HCT116 (cell line): ENCODE data around the gene SAMD4A. TPM values are rescaled to one million over a fixed set of nuclear protein-coding genes. Genes with fewer than 3 reads are reported as not detected.

ENCODE experiments used
- ATAC-seq: fragments of 200-7000 bp; cut with Tn5 transposase; 2 replicates; pipeline ENCODE4 v1.9.1; 2020; ENCODE audit warnings: mild to moderate bottlenecking, moderate library complexity
- BruUV-seq: library from RNA; stranded (reverse); fragments of 400-500 nt; replicated peaks from 2 replicates; lab custom pipeline; 2021; lab: Mats Ljungman, UMichigan
- CTCF ChIA-PET: fragments of 300-600 bp; sonication (Branson Sonifier 250); formaldehyde crosslinking; loops from one replicate; lab custom pipeline; 2021; ENCODE audit warnings: antibody characterized with exemption; lab: Charles Lee
- POLR2A ChIA-PET: fragments of 300-600, 350-600 bp; sonication (Branson Sonifier 250); formaldehyde crosslinking; loops from one replicate; lab custom pipeline; 2021; ENCODE audit warnings: antibody characterized with exemption; lab: Charles Lee
- RAD21 ChIA-PET, 2 experiments: fragments of 300-600 bp; sonication (Branson Sonifier 250); formaldehyde crosslinking; loops; one replicate each; lab custom pipeline; 2023; ENCODE audit warnings: low total read pairs in 2 of 2; ENCODE audit not compliant: uncharacterized antibody in 2 of 2, unreplicated experiment in 2 of 2, low non-redundant PET in 1 of 2; lab: Charles Lee
- DNase-seq: peaks from one replicate; pipeline ENCODE4 v3.0.0-alpha.2; 2010; ENCODE audit warnings: low read depth, low spot score
- H2AFZ ChIP-seq: fragments of 200-600 bp; shearing (Covaris generic), sonication (generic); 2 replicates; pipeline ENCODE4 v1.6.1; 2017; ENCODE audit warnings: low read depth, mixed run types, mixed read lengths, antibody characterized with exemption, low read length; ENCODE audit not compliant: poor library complexity, severe bottlenecking
- H3K27ac ChIP-seq: 2 replicates; pipeline ENCODE4 v1.5.1; 2012; ENCODE audit warnings: low read depth, low read length
- H3K27me3 ChIP-seq: fragments of 200-600 bp; sonication (generic); 2 replicates; pipeline ENCODE4 v1.6.1; 2016; ENCODE audit warnings: mixed run types, low read length, mixed read lengths; ENCODE audit not compliant: insufficient read depth
- H3K36me3 ChIP-seq, 2 experiments: fragments of 200-500 bp in 1 of 2; fragments of 200-600 bp in 1 of 2; sonication (Bioruptor generic) in 1 of 2; sonication (generic) in 1 of 2; 2 replicates each; pipeline versions ENCODE4 v1.5.1 to v1.6.1; 2014 to 2016; ENCODE audit warnings: low read length in 2 of 2, inconsistent platforms in 1 of 2, mixed read lengths in 1 of 2, mixed run types in 1 of 2; ENCODE audit not compliant: insufficient read depth in 2 of 2, control insufficient read depth in 1 of 2
- H3K4me1 ChIP-seq, 2 experiments: fragments of 200-600 bp in 1 of 2; sonication (generic) in 1 of 2; 2 replicates each; pipeline versions ENCODE4 v1.5.1 to v1.6.1; 2012 to 2017; ENCODE audit warnings: low read length in 2 of 2, inconsistent platforms in 1 of 2, mild to moderate bottlenecking in 1 of 2, mixed read lengths in 1 of 2, mixed run types in 1 of 2, moderate library complexity in 1 of 2; ENCODE audit not compliant: insufficient read depth in 2 of 2, control insufficient read depth in 1 of 2
- H3K4me2 ChIP-seq: fragments of 200-600 bp; sonication (generic); 2 replicates; pipeline ENCODE4 v1.6.1; 2017; ENCODE audit warnings: mixed run types, low read length, mixed read lengths
- H3K4me3 ChIP-seq, 2 experiments: fragments of 200-600 bp in 1 of 2; sonication (generic) in 1 of 2; replicated peaks in 1 of 2; 2 replicates each; pipeline ENCODE4 v1.5.1; 2011 to 2016; ENCODE audit warnings: low read length in 2 of 2, control low read depth in 1 of 2, low read depth in 1 of 2, mild to moderate bottlenecking in 1 of 2, mixed read lengths in 1 of 2, mixed run types in 1 of 2
- H3K79me2 ChIP-seq: fragments of 200-600 bp; sonication (generic); 2 replicates; pipeline ENCODE4 v1.6.1; 2017; ENCODE audit warnings: mild to moderate bottlenecking, mixed run types, low read length, moderate library complexity, mixed read lengths; ENCODE audit not compliant: insufficient read depth
- H3K9ac ChIP-seq: fragments of 200-600 bp; sonication (generic); 2 replicates; pipeline ENCODE4 v1.6.1; 2016; ENCODE audit warnings: low read length, mixed read lengths
- H3K9me2 ChIP-seq: fragments of 200-600 bp; sonication (generic), shearing (Covaris generic); 2 replicates; pipeline ENCODE4 v1.6.1; 2017; ENCODE audit warnings: mixed run types, mild to moderate bottlenecking, moderate library complexity; ENCODE audit not compliant: insufficient read depth
- H3K9me3 ChIP-seq, 2 experiments: fragments of 200-500 bp in 1 of 2; fragments of 200-600 bp in 1 of 2; sonication (Bioruptor generic) in 1 of 2; sonication (generic) in 1 of 2; 2 replicates each; pipeline ENCODE4 v1.6.1; 2014 to 2017; ENCODE audit warnings: low read length in 2 of 2, mixed read lengths in 2 of 2, inconsistent platforms in 1 of 2, low read depth in 1 of 2, mild to moderate bottlenecking in 1 of 2, mixed run types in 1 of 2, moderate library complexity in 1 of 2; ENCODE audit not compliant: control insufficient read depth in 1 of 2, insufficient read depth in 1 of 2
- H4K20me1 ChIP-seq: fragments of 200-600 bp; sonication (generic), shearing (Covaris generic); 2 replicates; pipeline ENCODE4 v1.6.1; 2017; ENCODE audit warnings: mixed run types, mild to moderate bottlenecking, moderate library complexity; ENCODE audit not compliant: insufficient read depth
- CEBPB ChIP-seq: IDR thresholded peaks from 2 replicates; pipeline ENCODE4 v1.6.1; 2012; ENCODE audit warnings: low read depth
- EGR1 ChIP-seq: IDR thresholded peaks from 2 replicates; pipeline ENCODE4 v1.6.1; 2012; ENCODE audit warnings: low read depth
- ELF1 ChIP-seq: IDR thresholded peaks from 2 replicates; pipeline ENCODE4 v1.6.1; 2012; ENCODE audit warnings: low read depth, borderline replicate concordance
- EZH2phosphoT487 ChIP-seq: fragments of 200-600 bp; IDR thresholded peaks from 2 replicates; pipeline ENCODE4 v1.6.1; 2018; ENCODE audit warnings: antibody characterized with exemption, borderline replicate concordance
- FOSL1 ChIP-seq: IDR thresholded peaks from 2 replicates; pipeline ENCODE4 v1.6.1; 2012; ENCODE audit warnings: low read depth
- JUND ChIP-seq: IDR thresholded peaks from 2 replicates; pipeline ENCODE4 v1.6.1; 2012
- POLR2A ChIP-seq: IDR thresholded peaks from 2 replicates; pipeline ENCODE4 v1.7.0; 2011; ENCODE audit warnings: borderline replicate concordance; ENCODE audit not compliant: insufficient read depth, insufficient read length; ENCODE audit errors: extremely low read depth
- POLR2AphosphoS5 ChIP-seq: IDR thresholded peaks from 2 replicates; pipeline ENCODE4 v1.6.1; 2011; ENCODE audit warnings: mild to moderate bottlenecking, low read depth, low read length, moderate library complexity
- RAD21 ChIP-seq: IDR thresholded peaks from 2 replicates; pipeline ENCODE4 v1.6.1; 2012; ENCODE audit warnings: low read depth, mild to moderate bottlenecking
- REST ChIP-seq: IDR thresholded peaks from 2 replicates; pipeline ENCODE4 v1.6.1; 2012; ENCODE audit warnings: low read depth
- SP1 ChIP-seq: IDR thresholded peaks from 2 replicates; pipeline ENCODE4 v1.6.1; 2012; ENCODE audit warnings: low read depth
- TCF7L2 ChIP-seq: IDR thresholded peaks from 2 replicates; pipeline ENCODE4 v1.7.0; 2011; ENCODE audit warnings: borderline replicate concordance, inconsistent platforms; ENCODE audit not compliant: insufficient read depth, insufficient read length; ENCODE audit errors: extremely low read depth
- YY1 ChIP-seq: IDR thresholded peaks from 2 replicates; pipeline ENCODE4 v1.6.1; 2011; ENCODE audit warnings: low read length, low read depth, moderate library complexity, mild to moderate bottlenecking; ENCODE audit not compliant: insufficient replicate concordance; ENCODE audit errors: extremely low read depth
- ZFX ChIP-seq: fragments of 450-650 bp; IDR thresholded peaks from 2 replicates; pipeline ENCODE4 v1.6.1; 2017
- ZNF274 ChIP-seq: fragments of 200-500 bp; sonication (Bioruptor generic); IDR thresholded peaks from 2 replicates; pipeline ENCODE4 v1.6.1; 2014; ENCODE audit warnings: mild to moderate bottlenecking, low read depth, low read length, inconsistent platforms
- intact Hi-C: fragments of 100-400 bp; cut with micrococcal nuclease; formaldehyde crosslinking; loops from 2 replicates; pipeline ENCODE4 v1.10.0; 2022
- total RNA-seq: library from RNA; stranded (reverse); gene quantifications from one replicate; pipeline ENCODE4 v1.2.1, GENCODE V29; 2021; ENCODE audit not compliant: unreplicated experiment
- TF ChIP-seq, protein P1 (sequence below): IDR thresholded peaks from 2 replicates; pipeline ENCODE4 v1.6.1; 2012
- TF ChIP-seq, protein P2 (sequence below): IDR thresholded peaks from 2 replicates; pipeline ENCODE4 v1.6.1; 2011; ENCODE audit warnings: mild to moderate bottlenecking, low read length, moderate library complexity; ENCODE audit not compliant: insufficient replicate concordance; ENCODE audit errors: extremely low read depth

Gene SAMD4A
- total RNA-seq, 1 experiment from 2014 or later: 9.0 TPM

DNA sequence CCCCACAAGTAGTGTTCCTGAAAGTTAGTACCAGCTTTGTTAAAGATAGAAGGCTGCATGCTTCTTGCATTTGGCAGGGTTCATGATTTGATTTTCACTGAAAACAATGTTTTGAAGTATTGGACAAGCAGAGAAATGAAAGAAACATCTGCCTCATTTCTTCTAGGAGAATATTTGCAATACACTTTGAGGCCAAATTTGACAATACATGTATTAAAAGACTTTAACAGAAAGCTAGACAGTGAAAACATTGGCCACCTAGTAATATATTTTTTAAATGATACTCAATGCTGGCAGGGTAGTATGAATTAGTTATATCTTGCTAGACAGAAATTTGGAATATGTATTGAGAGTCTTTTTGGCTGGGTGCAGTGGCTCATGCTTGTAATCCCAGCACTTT is 267.2 kb downstream of the SAMD4A start:
- RAD21 ChIA-PET: no interaction called here
- BruUV-seq: no TSS peak
- POLR2A ChIA-PET: no interaction called here

DNA sequence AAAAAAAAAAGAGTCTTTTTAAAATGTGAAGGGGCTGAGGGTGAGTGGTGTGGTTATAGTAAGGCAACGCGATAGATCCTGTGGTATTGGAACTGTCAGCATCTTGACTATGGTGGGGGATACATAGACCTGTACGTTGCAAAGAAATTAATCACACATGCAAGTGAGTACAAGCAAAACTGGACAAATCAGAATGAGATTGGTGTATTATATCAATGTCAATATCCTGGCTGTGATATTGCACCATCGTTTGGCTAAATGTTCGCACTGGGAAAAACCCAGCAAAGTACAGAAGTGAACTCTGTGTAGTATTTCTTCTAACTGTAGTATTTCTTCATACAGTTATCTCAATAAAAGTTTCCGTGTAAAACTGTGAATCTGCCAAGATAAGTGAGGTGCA is 267.8 kb downstream of the SAMD4A start:
- no peaks in the 10 kb centered on the region for H3K9me3 ChIP-seq
- no peak overlapping the region for H3K4me3 ChIP-seq
- H3K4me1 ChIP-seq: no peaks in the 10 kb centered on the region
- ChIA-PET CTCF (no interaction called here), RAD21 (no interaction called here), POLR2A (no interaction called here)
- TF ChIP-seq POLR2A (no peak), JUND (no peak), EZH2phosphoT487 (no peak), RAD21 (no peak), REST (no peak), SP1 (no peak), TCF7L2 (no peak), ZFX (no peak), YY1 (no peak), EGR1 (no peak)
- TF ChIP-seq, protein P1, sequence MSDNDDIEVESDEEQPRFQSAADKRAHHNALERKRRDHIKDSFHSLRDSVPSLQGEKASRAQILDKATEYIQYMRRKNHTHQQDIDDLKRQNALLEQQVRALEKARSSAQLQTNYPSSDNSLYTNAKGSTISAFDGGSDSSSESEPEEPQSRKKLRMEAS: no peak
- TF ChIP-seq, protein P2, sequence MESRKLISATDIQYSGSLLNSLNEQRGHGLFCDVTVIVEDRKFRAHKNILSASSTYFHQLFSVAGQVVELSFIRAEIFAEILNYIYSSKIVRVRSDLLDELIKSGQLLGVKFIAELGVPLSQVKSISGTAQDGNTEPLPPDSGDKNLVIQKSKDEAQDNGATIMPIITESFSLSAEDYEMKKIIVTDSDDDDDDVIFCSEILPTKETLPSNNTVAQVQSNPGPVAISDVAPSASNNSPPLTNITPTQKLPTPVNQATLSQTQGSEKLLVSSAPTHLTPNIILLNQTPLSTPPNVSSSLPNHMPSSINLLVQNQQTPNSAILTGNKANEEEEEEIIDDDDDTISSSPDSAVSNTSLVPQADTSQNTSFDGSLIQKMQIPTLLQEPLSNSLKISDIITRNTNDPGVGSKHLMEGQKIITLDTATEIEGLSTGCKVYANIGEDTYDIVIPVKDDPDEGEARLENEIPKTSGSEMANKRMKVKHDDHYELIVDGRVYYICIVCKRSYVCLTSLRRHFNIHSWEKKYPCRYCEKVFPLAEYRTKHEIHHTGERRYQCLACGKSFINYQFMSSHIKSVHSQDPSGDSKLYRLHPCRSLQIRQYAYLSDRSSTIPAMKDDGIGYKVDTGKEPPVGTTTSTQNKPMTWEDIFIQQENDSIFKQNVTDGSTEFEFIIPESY: no peak
- H3K27ac ChIP-seq: no peak overlapping the region
- no peak overlapping the region for H3K9ac ChIP-seq
- H3K9me2 ChIP-seq: no peaks in the 10 kb centered on the region
- H3K27me3 ChIP-seq: no peaks in the 10 kb centered on the region
- no peak for DNase-seq
- H4K20me1 ChIP-seq: no peaks in the 10 kb centered on the region
- no peak overlapping the region for H3K4me2 ChIP-seq
- ATAC-seq: no peak
- no peak overlapping the region for H2AFZ ChIP-seq
- no peaks in the 10 kb centered on the region for H3K79me2 ChIP-seq
- H3K36me3 ChIP-seq: no peaks in the 10 kb centered on the region
- intact Hi-C loops: no loop called here
- BruUV-seq: no TSS peak

More for the DNA sequence above, 267.2 kb downstream of the SAMD4A start:
- H3K36me3 ChIP-seq: no peaks in the 10 kb centered on the region
- no peaks in the 10 kb centered on the region for H4K20me1 ChIP-seq
- CTCF ChIA-PET: no interaction called here
- intact Hi-C loops: no loop called here
- no peaks in the 10 kb centered on the region for H3K4me1 ChIP-seq
- H3K9ac ChIP-seq: no peak overlapping the region
- TF ChIP-seq EGR1 (no peak), POLR2AphosphoS5 (no peak), ZNF274 (no peak), JUND (no peak), RAD21 (no peak), FOSL1 (no peak), CEBPB (no peak), YY1 (no peak), ZFX (no peak), ELF1 (no peak)
- TF ChIP-seq, protein P1: no peak
- no peak overlapping the region for H2AFZ ChIP-seq
- H3K27me3 ChIP-seq: no peaks in the 10 kb centered on the region
- no peaks in the 10 kb centered on the region for H3K9me2 ChIP-seq
- H3K4me2 ChIP-seq: no peak overlapping the region
- no peak overlapping the region for H3K4me3 ChIP-seq
- no peak overlapping the region for H3K27ac ChIP-seq
- no peaks in the 10 kb centered on the region for H3K79me2 ChIP-seq
- no peaks in the 10 kb centered on the region for H3K9me3 ChIP-seq
- ATAC-seq (no peak), DNase-seq (no peak)
